ENCODE results near the gene HOXC13.

HOXC13 gene

DNA sequence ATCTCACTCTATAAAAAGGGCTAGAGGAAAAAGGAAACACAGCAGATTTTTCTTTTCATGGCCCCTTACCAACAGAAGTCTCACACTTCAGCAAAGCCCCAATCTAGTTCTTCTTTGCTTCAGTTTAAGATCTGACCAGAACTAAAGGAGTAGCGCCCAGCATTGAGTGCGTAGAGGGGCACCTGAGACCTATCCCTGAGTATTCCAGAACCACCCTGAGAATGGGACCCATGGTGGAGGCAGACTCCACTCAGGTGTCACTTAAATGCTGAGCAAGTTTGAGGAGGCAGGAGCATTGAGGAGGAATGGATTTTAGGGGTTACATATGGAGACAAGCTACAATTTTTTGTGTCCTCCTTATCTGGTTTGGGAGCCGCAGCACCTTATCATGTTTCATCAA lies 32.5 kb downstream of the HOXC13 start:
- no peak for DNase-seq

DNA sequence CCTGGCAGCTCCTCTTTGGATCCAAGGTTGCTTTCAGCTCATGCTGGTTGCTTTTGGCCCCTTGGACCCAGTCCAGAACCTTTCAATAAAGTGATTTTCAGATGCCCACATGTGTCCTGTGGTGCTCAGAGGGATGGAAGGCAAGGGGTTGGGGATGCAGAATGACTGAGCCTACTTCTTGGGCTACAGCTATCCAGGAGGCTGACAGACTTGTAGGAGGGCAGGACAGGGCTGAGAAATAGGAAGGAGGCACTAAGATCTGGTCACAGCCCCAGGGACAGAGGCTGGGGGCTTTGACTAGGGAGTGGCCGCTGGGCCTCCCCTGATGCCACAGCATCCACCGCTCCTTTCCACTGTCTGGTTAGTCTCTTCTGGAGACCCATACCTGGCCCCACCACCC lies 33.1 kb downstream of the HOXC13 start:
- no peak for DNase-seq

DNA sequence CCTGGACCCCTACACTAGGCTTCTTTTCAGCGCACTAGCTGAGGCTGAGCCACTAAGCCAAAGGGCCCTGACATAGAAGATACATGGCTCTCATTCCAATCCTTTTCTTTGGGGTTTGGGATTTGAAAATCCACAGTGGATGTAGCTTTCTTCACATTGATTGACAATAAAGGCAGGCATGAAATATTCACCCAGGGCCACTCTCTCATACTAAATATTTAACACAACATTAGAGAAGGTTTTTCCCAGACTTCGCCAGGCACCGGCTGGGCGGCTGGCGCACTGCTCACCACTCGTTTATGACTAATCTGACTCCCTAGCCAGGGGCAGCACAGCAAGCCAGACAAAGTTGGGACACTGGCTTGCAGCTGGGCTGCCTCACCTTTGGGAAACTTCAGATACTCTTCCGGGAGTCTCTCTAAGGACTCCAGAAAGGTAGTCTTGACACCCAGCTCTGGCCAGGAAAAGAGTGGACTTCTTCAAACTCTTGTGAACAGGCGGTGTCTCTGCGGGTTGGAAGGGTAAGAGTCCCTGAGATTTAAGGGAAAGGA lies 33.6 kb downstream of the HOXC13 start:
- DNase-seq = no peak

DNA sequence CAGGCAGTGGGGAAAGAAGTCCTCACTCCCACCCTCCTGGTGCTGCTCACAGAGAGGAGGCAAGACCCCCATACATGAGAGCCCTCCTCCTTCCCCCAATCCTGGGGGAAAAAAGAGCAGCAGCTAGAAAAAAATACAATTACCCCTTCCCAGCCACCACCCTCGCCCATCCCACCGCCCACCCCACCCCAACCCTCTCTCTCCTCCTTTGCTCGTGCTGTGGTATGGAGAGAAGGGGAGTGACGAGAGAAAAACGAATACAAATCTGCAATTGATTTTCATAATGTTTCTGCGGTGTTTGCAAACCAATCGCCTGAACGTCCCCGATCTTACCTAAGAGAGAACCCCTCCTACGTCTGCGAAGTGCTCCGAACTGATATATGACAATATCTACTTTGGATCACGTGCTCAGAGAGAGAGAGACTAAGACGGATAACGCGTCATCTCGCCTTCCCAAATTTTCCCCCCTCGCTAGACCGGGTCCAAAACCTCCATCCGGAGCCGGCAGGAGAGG lies 34.1 kb downstream of the HOXC13 start, which contains the start of gene HOXC11:
Gene HOXC11, plus strand, starts transcription at position 405 of the 514 bp plus-strand sequence. CDS start 116 bp downstream, outside the sequence.
- no peak for DNase-seq

DNA sequence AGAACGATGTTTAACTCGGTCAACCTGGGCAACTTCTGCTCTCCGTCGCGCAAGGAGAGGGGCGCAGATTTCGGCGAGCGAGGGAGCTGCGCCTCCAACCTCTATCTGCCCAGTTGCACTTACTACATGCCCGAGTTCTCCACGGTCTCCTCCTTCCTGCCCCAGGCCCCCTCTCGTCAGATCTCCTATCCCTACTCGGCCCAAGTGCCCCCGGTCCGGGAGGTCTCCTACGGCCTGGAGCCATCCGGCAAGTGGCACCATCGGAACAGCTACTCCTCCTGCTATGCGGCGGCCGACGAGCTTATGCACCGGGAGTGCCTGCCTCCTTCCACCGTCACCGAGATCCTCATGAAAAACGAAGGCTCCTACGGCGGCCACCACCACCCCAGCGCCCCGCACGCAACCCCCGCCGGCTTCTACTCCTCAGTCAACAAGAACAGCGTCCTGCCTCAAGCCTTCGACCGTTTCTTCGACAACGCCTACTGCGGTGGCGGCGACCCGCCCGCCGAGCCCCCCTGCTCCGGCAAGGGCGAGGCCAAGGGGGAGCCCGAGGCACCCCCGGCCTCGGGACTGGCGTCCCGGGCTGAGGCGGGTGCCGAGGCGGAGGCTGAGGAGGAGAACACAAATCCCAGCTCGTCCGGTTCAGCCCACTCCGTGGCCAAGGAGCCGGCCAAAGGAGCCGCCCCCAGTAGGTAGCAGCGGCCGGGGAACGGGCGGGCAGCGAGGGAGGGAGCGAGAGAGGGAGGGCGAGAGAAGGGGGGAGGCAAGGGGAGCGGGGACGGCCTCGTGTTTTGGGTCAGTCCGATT lies 34.8 kb downstream of the HOXC13 start:
- DNase-seq = no peak

DNA sequence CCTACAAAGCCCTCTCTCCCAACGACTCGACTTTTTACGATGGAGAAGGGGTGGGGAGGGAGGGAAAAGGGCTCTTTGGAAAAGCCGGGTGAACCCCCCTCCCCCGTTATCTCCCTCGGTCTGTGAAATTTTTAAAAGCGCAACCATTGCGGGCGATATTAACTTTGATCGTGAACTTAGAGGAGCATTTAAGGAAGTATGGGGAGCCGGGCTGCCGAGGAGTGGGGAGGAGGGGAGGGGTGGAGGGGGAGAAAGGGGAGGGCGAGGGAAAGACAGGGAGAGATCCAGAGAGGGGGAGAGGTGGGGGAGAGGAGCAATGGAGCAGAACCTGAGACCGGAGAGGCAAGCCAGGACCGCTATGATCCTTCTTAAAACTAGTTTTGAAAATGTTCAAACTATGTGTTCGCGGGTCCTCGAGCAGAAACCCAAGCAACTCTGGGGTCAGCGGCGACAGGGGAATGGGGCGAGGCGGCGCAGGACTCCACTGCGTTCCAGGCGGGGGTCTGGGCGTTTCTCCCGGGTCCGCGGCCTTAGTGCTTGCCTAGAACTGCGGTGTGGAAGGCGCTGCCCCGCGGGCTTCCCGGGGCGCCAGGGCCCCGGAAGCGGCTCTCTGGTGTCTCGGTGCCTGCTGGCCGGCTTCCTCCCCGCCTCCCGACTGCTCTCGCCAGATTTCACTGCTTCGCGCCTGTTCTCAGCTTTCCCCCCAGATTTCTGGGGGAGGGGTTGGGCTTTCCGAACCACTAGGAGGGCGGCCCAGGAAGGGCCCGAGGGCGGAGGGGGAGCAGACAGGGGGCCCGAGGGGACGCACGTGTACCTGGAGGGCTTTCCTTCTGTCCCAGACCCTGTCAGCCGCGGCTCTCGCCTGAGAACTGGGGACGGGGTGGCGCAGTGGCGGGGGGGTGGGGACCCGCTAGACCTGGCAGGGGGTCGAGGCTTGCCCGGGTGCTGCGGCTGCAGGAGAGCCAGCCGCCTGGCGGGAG lies 35.7 kb downstream of the HOXC13 start, which contains the start of gene HOTAIR:
Gene HOTAIR, minus strand, starts transcription at position 871 of the 980 bp plus-strand sequence.
- peak; percentile 49 for DNase-seq

DNA sequence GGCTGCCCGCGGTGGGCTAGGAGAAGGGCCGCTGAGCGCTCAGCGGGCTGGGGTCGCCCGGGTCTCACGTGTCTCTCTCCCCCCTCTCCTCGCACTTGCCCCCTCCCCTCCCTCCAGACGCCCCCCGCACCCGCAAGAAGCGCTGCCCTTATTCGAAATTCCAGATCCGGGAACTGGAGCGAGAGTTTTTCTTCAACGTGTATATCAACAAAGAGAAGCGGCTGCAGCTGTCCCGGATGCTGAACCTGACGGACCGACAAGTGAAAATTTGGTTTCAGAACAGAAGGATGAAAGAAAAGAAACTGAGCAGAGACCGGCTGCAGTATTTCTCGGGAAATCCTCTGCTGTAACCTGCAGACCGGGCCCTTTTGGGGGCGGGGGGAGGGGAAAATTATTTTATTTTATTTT lies 36.4 kb downstream of the HOXC13 start:
- DNase-seq = peak; percentile 52

DNA sequence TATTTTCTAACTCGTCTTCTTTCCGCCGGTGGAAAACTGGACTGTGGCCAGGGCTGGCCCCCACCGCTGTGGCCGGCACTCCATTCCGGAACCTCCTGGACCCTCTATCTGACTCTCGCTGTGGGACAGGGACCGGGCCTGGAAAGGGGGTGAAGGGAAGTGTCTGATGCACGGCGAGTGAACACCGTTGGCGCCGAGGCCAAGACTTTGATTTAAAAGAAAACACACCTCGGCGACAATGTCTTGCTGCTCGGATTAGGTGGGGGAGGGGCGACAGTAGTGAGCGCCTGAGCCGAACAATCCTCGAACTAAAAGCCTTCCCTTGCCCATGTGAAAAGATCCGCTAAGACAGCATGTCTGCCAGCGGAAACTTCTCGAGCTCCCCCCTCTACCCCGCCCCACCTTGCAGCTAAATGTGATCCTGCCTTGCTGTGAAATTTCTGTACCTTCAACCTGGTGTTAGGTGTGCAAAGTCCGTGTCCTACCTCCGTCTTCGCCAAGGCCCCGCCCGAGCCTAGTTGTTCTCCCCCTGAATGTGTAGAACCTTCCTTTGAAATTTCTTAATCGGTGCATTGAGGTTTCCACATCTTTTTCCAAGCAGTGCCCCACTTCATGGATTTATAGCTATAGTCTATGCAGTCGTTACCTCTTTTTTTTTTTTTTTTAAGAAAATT lies 37.0 kb downstream of the HOXC13 start:
- peak; percentile 53 for DNase-seq

DNA sequence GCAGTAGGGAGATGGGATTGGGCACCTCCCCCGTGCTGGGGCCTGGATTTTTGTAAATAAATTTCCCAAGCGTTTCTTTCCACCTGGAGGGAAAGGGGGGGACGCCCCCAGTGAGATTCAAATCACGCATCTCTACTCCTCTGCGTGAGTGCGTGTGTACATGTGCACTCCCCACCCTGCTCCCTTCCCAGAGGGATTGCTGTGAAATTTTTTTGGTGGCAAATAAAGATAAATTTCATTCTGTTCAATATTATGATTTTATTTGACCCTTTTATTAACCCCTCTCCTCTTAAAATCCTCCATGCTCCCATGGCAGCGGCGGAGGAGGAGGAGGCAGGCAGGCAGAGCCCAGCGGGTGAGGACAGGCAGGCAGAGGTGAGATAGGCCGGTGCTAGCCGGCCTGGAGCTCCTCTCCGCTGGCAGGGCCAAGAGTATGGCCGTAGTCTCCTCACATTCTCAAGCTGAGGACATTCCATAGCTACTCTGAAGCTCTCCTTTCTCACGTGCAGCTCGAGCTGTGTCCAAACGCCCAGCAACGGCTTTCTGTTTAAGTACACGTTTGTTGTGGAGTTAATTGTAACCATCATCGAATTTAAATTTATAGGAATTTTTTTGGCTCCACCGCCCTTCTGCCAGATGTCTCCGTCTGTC lies 37.7 kb downstream of the HOXC13 start:
- DNase-seq = no peak

DNA sequence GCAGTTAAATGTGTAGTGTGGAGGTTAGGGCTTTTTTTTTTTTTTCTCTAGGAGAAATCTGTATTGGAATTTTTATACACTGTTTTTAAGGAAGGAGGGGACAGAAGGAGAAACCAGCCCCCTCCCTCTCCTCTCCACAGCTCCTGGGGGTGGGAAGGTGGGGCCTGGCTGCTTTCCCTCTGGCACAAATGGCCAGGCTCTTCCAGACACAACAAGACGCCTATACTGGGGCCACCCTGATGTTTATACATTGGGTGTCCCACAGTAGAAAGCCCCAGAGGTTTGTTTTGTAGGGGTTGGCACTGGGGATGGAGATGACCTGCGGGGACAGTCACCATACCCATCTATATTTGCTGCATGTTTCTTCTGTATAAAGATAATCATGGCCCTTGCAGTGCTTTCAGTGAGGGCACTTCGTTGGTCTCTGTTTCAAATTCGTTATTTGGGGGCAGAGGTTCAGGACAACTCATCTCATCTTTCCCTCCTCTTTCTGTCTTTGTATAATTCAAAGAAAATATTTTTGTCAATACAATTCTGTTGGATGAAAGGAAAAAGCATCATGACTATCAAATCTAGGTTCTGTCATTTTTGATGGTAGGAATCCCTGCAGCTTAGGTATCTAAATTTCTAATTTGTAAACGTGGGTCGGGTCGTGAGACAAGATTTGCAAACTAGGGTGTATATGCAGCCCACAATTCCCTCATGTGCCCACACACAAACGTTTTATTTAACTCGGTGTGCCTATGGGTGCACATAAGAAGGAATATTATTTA lies 38.4 kb downstream of the HOXC13 start:
- no peak for DNase-seq

DNA sequence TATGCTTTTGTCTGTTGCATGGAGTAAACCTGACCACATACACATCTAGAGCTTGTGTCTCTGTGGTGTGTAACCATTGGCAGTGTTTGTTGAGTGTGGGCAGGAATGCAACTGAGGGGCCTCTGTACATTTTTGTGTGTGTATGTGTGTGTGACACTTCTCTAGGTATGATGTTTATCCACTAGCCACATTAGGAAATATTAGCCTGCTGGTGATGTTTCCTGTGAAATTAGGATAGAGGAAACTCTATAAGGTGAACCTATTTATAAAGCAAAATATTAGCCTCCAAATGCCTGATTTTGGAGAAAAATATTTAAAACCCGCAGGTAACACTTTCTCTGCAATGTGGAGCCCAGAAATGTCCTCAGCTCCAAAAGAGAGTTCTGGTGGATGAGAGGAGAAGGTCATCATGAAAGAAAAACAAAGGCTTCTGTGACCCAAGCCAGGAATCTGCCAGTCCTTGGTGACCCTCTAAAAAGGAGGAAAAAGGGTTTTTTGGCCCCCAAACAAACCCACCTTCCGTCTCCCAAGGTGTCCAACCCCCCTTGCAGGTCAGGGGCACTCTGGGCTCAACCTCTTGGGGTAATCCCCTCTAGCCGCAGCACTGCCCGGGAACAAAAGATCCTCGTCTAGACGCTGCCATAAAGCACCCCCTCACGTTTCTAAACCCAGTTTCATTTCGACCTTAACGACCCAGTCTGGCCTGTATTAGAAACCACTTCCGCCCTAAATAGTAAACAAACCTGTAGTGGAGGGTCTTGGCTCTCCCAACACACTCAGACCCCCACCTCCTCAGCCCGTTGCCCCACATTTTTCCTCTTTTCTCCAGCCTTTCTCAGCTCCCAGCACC lies 39.2 kb downstream of the HOXC13 start:
- no peak for DNase-seq

DNA sequence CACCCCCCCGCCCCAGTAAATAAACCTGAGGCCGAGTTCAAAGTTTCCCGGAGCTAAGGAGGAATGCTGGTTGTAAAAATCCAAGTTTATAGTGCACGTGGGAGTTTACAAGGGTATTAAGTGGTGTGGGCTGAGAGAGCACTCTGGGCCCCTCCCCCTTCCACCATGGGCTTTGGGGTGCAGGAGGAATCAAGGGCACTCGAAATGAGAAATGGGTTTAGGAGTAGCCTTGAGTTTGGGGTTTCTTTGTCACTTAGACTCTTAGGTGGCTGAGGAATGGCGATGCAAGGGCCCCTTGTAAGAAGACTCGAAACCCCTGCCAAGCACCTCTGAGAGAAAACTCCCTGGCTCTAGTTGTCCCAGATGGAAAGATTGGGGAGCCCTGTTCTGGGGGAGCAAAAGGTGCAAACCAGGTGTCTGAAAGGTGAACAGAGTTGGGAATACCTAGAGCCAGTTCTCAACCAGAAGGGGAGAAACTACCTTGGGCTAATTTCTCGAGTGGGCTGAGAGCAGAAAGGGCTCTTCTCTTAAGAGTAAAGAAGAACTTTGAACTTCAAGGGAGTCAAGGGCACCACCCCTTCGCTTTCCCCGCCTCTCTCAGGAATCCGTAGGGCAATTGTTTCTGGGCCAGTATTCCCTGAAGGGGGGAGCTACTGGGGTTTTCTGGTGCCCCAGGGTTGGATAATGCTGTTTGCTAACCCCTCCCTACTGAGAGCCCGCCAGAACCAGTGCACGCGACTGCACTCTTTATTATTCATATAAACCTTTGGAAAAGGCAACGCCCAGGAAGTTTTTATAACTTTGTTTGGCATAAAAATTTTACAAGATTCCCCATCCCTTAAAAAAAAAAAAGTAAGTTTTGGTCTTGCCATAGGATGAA lies 40.1 kb downstream of the HOXC13 start:
- DNase-seq = no peak

DNA sequence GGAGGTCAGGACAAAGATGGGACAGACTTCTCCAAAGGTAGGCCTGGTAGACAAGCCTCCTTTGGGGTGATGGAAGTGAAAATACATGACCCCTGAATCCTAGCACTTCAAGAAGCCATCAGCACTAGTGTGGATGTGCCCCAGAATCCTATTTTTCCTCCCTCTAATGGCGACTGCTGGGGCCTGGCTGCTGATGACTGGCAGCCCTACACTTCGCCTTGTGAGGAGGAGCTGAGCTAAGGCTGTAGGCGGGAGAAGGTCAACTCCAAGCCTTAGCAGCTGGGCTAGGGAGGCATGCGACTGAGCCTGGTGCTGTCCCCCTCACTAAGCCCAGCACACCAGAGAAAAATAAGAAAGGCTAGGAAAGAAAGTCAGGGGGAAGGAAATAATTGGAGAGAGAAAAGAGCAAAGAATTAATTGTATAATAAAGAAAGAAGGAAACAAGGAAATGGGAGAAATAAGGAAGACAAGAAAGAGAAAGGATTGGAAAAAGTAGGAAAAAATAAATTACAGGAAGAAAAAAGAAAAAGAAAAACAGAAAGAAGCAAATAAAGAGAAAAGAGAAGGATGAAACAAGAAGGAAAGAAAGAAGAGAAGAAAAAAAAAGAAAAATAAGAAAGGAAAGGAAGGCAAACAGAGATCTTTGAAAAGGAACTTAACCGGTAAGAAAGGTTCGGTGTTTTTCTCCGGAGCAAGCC lies 41.6 kb downstream of the HOXC13 start:
- no peak for DNase-seq

DNA sequence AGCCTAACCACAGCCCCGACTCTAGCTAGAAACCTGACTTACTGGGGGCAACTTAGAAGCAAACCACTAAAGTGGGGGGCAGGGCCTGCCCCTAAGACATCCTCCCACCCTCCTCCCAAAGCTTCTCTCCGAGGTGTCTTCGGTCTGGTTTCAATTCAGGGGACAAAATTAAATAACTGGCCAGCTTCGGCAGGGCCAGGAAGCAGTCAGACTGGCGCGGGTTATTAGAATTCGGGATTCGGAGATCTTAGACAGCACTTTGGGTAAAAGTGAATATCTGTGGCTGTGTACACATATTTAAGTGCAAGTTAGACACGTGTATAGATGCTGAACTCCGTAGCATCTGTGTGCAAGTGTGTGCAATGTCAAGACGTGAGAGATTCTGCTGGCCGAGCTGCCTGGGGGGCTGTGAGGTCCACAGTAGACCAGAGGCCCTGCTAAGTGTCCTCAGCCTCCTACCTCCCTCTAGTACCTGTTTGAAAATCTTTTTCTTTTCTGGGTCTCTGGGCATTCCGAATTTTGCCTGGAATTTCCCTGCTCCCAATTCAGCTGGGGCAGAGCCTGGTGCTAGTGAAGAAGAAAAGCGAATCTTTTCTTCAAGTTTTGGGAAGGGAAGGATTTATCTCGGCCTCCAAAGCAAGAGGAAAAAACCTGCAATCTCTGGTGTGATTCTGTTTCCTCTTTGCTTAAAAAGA lies 42.3 kb downstream of the HOXC13 start:
- DNase-seq = no peak

DNA sequence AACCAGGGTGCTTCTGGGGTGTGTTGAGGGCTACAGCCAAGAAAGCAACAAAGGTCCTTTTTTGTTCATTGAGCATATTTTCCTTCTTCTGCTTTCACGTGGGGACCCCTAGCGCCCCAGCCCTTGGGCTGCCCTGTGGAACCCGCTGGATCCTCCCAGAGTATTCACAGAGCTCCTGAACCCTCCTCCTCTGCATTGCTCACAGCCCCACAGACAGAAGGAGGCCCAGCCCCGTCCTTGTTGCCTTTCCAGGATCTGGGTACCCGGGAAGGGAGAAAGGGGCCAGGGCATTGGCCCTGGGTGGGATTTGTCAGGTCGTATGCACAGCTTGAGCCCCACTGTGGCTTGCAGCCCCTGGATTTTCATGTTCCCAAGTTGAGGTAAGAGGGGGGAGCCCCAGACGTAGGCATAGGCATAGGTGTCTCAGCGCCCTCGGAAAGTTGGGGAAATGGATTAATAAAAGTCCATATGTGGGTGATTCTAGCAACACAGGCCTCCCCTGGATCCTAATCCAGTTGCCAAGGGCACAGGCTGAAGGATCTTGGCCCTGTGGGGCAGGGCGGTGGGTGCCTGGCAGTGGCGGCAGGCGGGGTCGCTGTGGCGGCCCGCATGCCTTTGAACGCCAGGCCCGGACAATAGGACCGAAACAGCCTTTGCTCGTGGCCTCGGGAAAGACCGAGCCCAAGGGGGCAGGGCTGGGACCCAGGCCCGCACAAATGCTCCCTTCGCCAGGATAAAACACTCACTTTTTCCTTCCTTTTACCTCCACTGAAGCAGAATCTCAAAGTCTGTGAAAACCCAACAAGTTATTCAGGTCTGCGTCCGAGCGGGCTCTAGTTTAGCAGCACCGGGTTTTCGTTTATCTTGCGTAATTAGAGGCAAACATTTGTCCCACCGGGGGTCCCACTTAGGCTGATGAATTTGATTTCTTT lies 43.3 kb downstream of the HOXC13 start:
- no peak for DNase-seq

All from eye (tissue), 1 donor.